ENCODE measurements around the gene ANKRD55.

The ANKRD55 gene

GRCh38 chr5:56147106-56147505 lies 86.0 kb downstream of the ANKRD55 start:
- H3K27ac ChIP-seq (ENCODE audit: extremely low read depth, low read depth, low read length): no peak overlapping the region
- ChIA-PET POLR2A (interaction anchor here (0.6 kb wide), 1 partner anchor 1880 kb away, joined by 3 read pairs; no protein-coding TSS in a partner anchor), CTCF (interaction anchor here (0.6 kb wide), 1 partner anchor 157 kb away, joined by 7 read pairs; no protein-coding TSS in a partner anchor)

GRCh38 chr5:56146674-56147073 lies 86.5 kb downstream of the ANKRD55 start:
- POLR2A ChIA-PET: interaction anchor here (0.6 kb wide), 1 partner anchor 1880 kb away, joined by 3 read pairs; no protein-coding TSS in a partner anchor
- Histone ChIP-seq H3K4me1 (ENCODE audit: control insufficient read depth, insufficient read depth, low read length) (no peaks in the 10 kb centered on the region), H3K27ac (ENCODE audit: extremely low read depth, low read depth, low read length) (no peak overlapping the region)

More at GRCh38 chr5:56147106-56147505, 86.0 kb downstream of the ANKRD55 start:
- no peak overlapping the region for H3K4me3 ChIP-seq (ENCODE audit: low read depth, low read length)
- TF ChIP-seq ZNF629 (tag by site-specific recombination; IDR thresholded peaks at IDR 0.05) (no peak), ZFP41 (tag by site-specific recombination; IDR thresholded peaks at IDR 0.05; ENCODE audit: borderline replicate concordance) (no peak), ZNF280D (tag by site-specific recombination; IDR thresholded peaks at IDR 0.05) (no peak), ZNF501 (tag by site-specific recombination; IDR thresholded peaks at IDR 0.05) (no peak), ZNF558 (tag by site-specific recombination; IDR thresholded peaks at IDR 0.05) (no peak), ZNF132 (tag by site-specific recombination; IDR thresholded peaks at IDR 0.05; ENCODE audit: borderline replicate concordance) (no peak), RBAK (tag by site-specific recombination; IDR thresholded peaks at IDR 0.05) (no peak), ZFP3 (tag by site-specific recombination; IDR thresholded peaks at IDR 0.05; ENCODE audit: low read depth) (no peak), ZNF423 (tag by site-specific recombination; IDR thresholded peaks at IDR 0.05) (no peak), ZNF112 (tag by site-specific recombination; IDR thresholded peaks at IDR 0.05) (no peak)
- no peaks in the 10 kb centered on the region for H3K36me3 ChIP-seq (ENCODE audit: control insufficient read depth in 2 of 2, insufficient read depth in 1 of 2, low read length in 2 of 2)
- no peaks in the 10 kb centered on the region for H3K9me3 ChIP-seq (ENCODE audit: control insufficient read depth, insufficient read depth, low read depth, low read length)
- H3K4me1 ChIP-seq (ENCODE audit: control insufficient read depth, insufficient read depth, low read length): no peaks in the 10 kb centered on the region

GRCh38 chr5:56145511-56145910 lies 87.6 kb downstream of the ANKRD55 start:
- POLR2A ChIA-PET: no interaction called here
- H3K27ac ChIP-seq (ENCODE audit: extremely low read depth, low read depth, low read length): no peak overlapping the region

More at GRCh38 chr5:56146674-56147073, 86.5 kb downstream of the ANKRD55 start:
- CTCF ChIA-PET: interaction anchor here (0.6 kb wide), 2 partner anchors 41 to 156 kb away, joined by 4 to 7 read pairs; no protein-coding TSS in a partner anchor
- H3K4me3 ChIP-seq (ENCODE audit: low read depth, low read length): no peak overlapping the region
- no peaks in the 10 kb centered on the region for H3K9me3 ChIP-seq (ENCODE audit: control insufficient read depth, insufficient read depth, low read depth, low read length)
- H3K36me3 ChIP-seq (ENCODE audit: control insufficient read depth in 2 of 2, insufficient read depth in 1 of 2, low read length in 2 of 2): no peaks in the 10 kb centered on the region
- TF ChIP-seq WT1 (tag by site-specific recombination; IDR thresholded peaks at IDR 0.05): no peak
- TF ChIP-seq ZNF138 (tag by site-specific recombination; IDR thresholded peaks at IDR 0.05; ENCODE audit: borderline replicate concordance): no peak

More at GRCh38 chr5:56145511-56145910, 87.6 kb downstream of the ANKRD55 start:
- Histone ChIP-seq H3K4me1 (ENCODE audit: control insufficient read depth, insufficient read depth, low read length) (no peaks in the 10 kb centered on the region), H3K9me3 (ENCODE audit: control insufficient read depth, insufficient read depth, low read depth, low read length) (no peaks in the 10 kb centered on the region), H3K36me3 (ENCODE audit: control insufficient read depth in 2 of 2, insufficient read depth in 1 of 2, low read length in 2 of 2) (no peaks in the 10 kb centered on the region), H3K4me3 (ENCODE audit: low read depth, low read length) (no peak overlapping the region)
- TF ChIP-seq ZNF488 (tag by site-specific recombination; IDR thresholded peaks at IDR 0.05): no peak
- TF ChIP-seq ZNF610 (tag by site-specific recombination; IDR thresholded peaks at IDR 0.05; ENCODE audit: borderline replicate concordance): no peak
- TF ChIP-seq ZNF239 (tag by site-specific recombination; IDR thresholded peaks at IDR 0.05): no peak
- no peak for TF ChIP-seq ZNF621 (tag by site-specific recombination; IDR thresholded peaks at IDR 0.05)
- no peak for TF ChIP-seq KLF16 (tag by site-specific recombination; IDR thresholded peaks at IDR 0.05)
- no peak for TF ChIP-seq ZEB2 (tag by site-specific recombination; IDR thresholded peaks at IDR 0.05)
- no peak for TF ChIP-seq ZNF350 (tag by site-specific recombination; IDR thresholded peaks at IDR 0.05)
- TF ChIP-seq ZIC2 (tag by site-specific recombination; IDR thresholded peaks at IDR 0.05): no peak
- TF ChIP-seq ZBTB48 (tag by site-specific recombination; IDR thresholded peaks at IDR 0.05): no peak
- TF ChIP-seq ZNF596 (tag by site-specific recombination; IDR thresholded peaks at IDR 0.05): no peak
- no peak for TF ChIP-seq HOXD13 (CRISPR knock-in tag; IDR thresholded peaks at IDR 0.05; ENCODE audit: borderline replicate concordance)
- TF ChIP-seq ZNF433 (tag by site-specific recombination; IDR thresholded peaks at IDR 0.05; ENCODE audit: low read depth): no peak
- TF ChIP-seq ZNF266 (tag by site-specific recombination; IDR thresholded peaks at IDR 0.05; ENCODE audit: low read depth): no peak
- no peak for TF ChIP-seq ZNF311 (tag by site-specific recombination; IDR thresholded peaks at IDR 0.05; ENCODE audit: borderline replicate concordance)
- TF ChIP-seq ZNF10 (tag by site-specific recombination; IDR thresholded peaks at IDR 0.05): no peak
- CTCF ChIA-PET: no interaction called here

Data from HEK293 (cell line).